GM12878 (cell line): ENCODE data around the gene OR8D1. TPM values are rescaled to one million over a fixed set of nuclear protein-coding genes. Genes with fewer than 3 reads are reported as not detected.

ENCODE experiments used
- ATAC-seq: fragments of 200-7000 bp; cut with Tn5 transposase; 3 replicates; pipeline ENCODE4 v1.9.1; 2020; ENCODE audit warnings: mild to moderate bottlenecking, moderate library complexity
- BruUV-seq: library from RNA; stranded (reverse); fragments of 400-500 nt; replicated peaks from 2 replicates; lab custom pipeline; 2021; lab: Mats Ljungman, UMichigan
- CTCF ChIA-PET: fragments of 300-600 bp; sonication (Branson Sonifier 250); formaldehyde crosslinking; extraction: SDS; loops from one replicate; lab custom pipeline; 2021; ENCODE audit warnings: inconsistent platforms; lab: Yijun Ruan, JAX
- POLR2A ChIA-PET: fragments of 350-600 bp; formaldehyde crosslinking; extraction: SDS; loops from one replicate; lab custom pipeline; 2021; ENCODE audit warnings: inconsistent platforms; lab: Charles Lee
- RAD21 ChIA-PET: fragments of 300-600 bp; sonication (Branson Sonifier 250); formaldehyde crosslinking; loops from one replicate; lab custom pipeline; 2023; ENCODE audit warnings: antibody characterized with exemption; ENCODE audit not compliant: unreplicated experiment; lab: Charles Lee
- SMC1A ChIA-PET: fragments of 300-600 bp; sonication (Branson Sonifier 250); formaldehyde crosslinking; loops from one replicate; lab custom pipeline; 2023; ENCODE audit not compliant: unreplicated experiment, uncharacterized antibody; lab: Charles Lee
- DNase-seq: peaks from one replicate; pipeline ENCODE4 v3.0.0-alpha.2; 2011; ENCODE audit warnings: low read depth, low spot score
- FAIRE-seq: peaks from 3 replicates; lab custom pipeline; 2011; peaks lifted over from hg19 to GRCh38; lab: Jason Lieb, UNC
- H2AFZ ChIP-seq: 2 replicates; pipeline ENCODE4 v1.6.0; 2011; ENCODE audit warnings: low read depth, low read length, control low read depth; ENCODE audit not compliant: control insufficient read depth
- H3K27ac ChIP-seq: 2 replicates; pipeline ENCODE4 v1.5.1; 2011; ENCODE audit warnings: control low read depth; ENCODE audit not compliant: control insufficient read depth, insufficient read depth
- H3K27me3 ChIP-seq, 2 experiments: replicated peaks in 1 of 2; 2 replicates each; pipeline versions ENCODE4 v1.6.0 to v1.6.1; 2011; ENCODE audit warnings: low read length in 1 of 2; ENCODE audit not compliant: control insufficient read depth in 2 of 2, insufficient read depth in 2 of 2
- H3K36me3 ChIP-seq, 2 experiments: 2 replicates each; pipeline ENCODE4 v1.5.1; 2011; ENCODE audit warnings: low read length in 1 of 2; ENCODE audit not compliant: control insufficient read depth in 2 of 2, insufficient read depth in 2 of 2
- H3K4me1 ChIP-seq: 2 replicates; pipeline ENCODE4 v1.6.1; 2011; ENCODE audit warnings: mild to moderate bottlenecking, low read length, moderate library complexity, mixed read lengths; ENCODE audit not compliant: control insufficient read depth, insufficient read depth
- H3K4me2 ChIP-seq: 2 replicates; pipeline ENCODE4 v1.6.0; 2011; ENCODE audit warnings: control low read depth; ENCODE audit not compliant: control insufficient read depth, insufficient read depth
- H3K4me3 ChIP-seq: fragments of 200-600 bp; sonication (generic); 2 replicates; pipeline ENCODE4 v1.5.1; 2016
- H3K79me2 ChIP-seq: 2 replicates; pipeline ENCODE4 v1.6.0; 2011; ENCODE audit warnings: low read length; ENCODE audit not compliant: control insufficient read depth, insufficient read depth
- H3K9ac ChIP-seq: 2 replicates; pipeline ENCODE4 v1.8.0; 2011; ENCODE audit warnings: low read length, control low read depth, mixed read lengths; ENCODE audit not compliant: control insufficient read depth, insufficient read depth
- H3K9me3 ChIP-seq: replicated peaks from 3 replicates; pipeline ENCODE4 v1.5.1; 2011; ENCODE audit warnings: mild to moderate bottlenecking, low read length; ENCODE audit not compliant: control insufficient read depth, insufficient read depth
- H4K20me1 ChIP-seq: 2 replicates; pipeline ENCODE4 v1.6.0; 2011; ENCODE audit not compliant: control insufficient read depth, insufficient read depth
- BMI1 ChIP-seq: fragments of 450-650 bp; IDR thresholded peaks from 2 replicates; pipeline ENCODE4 v1.6.1; 2016; ENCODE audit warnings: mild to moderate bottlenecking, moderate library complexity, borderline replicate concordance
- CBFB ChIP-seq: IDR thresholded peaks from 2 replicates; pipeline ENCODE4 v1.6.1; 2016; ENCODE audit warnings: antibody characterized with exemption, low read depth
- CHD4 ChIP-seq: fragments of 200-600 bp; sonication (generic); IDR thresholded peaks from 2 replicates; pipeline ENCODE4 v1.6.1; 2016; ENCODE audit warnings: mild to moderate bottlenecking
- FOS ChIP-seq: IDR thresholded peaks from 3 replicates; pipeline ENCODE4 v1.6.1; 2011; ENCODE audit warnings: borderline replicate concordance; ENCODE audit not compliant: insufficient read length; ENCODE audit errors: extremely low read depth
- FOXM1 ChIP-seq: IDR thresholded peaks from 2 replicates; pipeline ENCODE4 v1.6.1; 2012; ENCODE audit warnings: low read depth, mild to moderate bottlenecking, inconsistent platforms, low read length, moderate library complexity
- HDGF ChIP-seq: fragments of 450-650 bp; IDR thresholded peaks from 2 replicates; pipeline ENCODE4 v1.6.1; 2016; ENCODE audit warnings: antibody characterized with exemption
- IKZF1 ChIP-seq: fragments of 450-650 bp; conservative IDR thresholded peaks from 2 replicates; pipeline ENCODE4 v1.6.1; 2017; ENCODE audit warnings: antibody characterized with exemption, mild to moderate bottlenecking
- IRF4 ChIP-seq: IDR thresholded peaks from 2 replicates; pipeline ENCODE4 v1.6.1; 2011; ENCODE audit warnings: low read depth, low read length
- LARP7 ChIP-seq: fragments of 450-650 bp; IDR thresholded peaks from 2 replicates; pipeline ENCODE4 v1.6.1; 2017; ENCODE audit warnings: mild to moderate bottlenecking
- MTA3 ChIP-seq: IDR thresholded peaks from 2 replicates; pipeline ENCODE4 v1.6.1; 2012; ENCODE audit warnings: low read length, inconsistent platforms, borderline replicate concordance
- MXI1 ChIP-seq: fragments of 150-350 bp; IDR thresholded peaks from 2 replicates; pipeline ENCODE4 v1.6.1; 2011; ENCODE audit warnings: low read depth, mild to moderate bottlenecking, inconsistent platforms, low read length, improper control_type of control experiment
- MYB ChIP-seq: fragments of 150-350 bp; IDR thresholded peaks from 2 replicates; pipeline ENCODE4 v1.6.1; 2014; ENCODE audit warnings: mild to moderate bottlenecking, low read depth, low read length, borderline replicate concordance
- SIN3A ChIP-seq: IDR thresholded peaks from 2 replicates; pipeline ENCODE4 v1.6.1; 2012; ENCODE audit warnings: low read depth, low read length, improper control_type of control experiment
- SREBF2 ChIP-seq: IDR thresholded peaks from 2 replicates; pipeline ENCODE4 v1.6.1; 2012; ENCODE audit warnings: mild to moderate bottlenecking, low read length
- TCF3 ChIP-seq: IDR thresholded peaks from 2 replicates; pipeline ENCODE4 v1.6.1; 2012; ENCODE audit warnings: low read depth, mild to moderate bottlenecking, low read length, borderline replicate concordance; ENCODE audit not compliant: insufficient read depth
- WGBS: methylation state at CpG from one replicate; pipeline ENCODE4 v1.1.6; 2016; ENCODE audit warnings: low lambda C conversion rate; ENCODE audit not compliant: insufficient replicate concordance, insufficient coverage; ENCODE audit errors: missing lambda C conversion rate; 5-methylcytosine and 5-hydroxymethylcytosine counted together
- in situ Hi-C: fragments of 300-500 bp; cut with MboI; formaldehyde crosslinking; loops from 9 replicates; pipeline ENCODE4 v1.14.3; 2018; ENCODE audit warnings: mixed read lengths
- intact Hi-C: fragments of 100-400 bp; cut with micrococcal nuclease; formaldehyde crosslinking; loops from one replicate; pipeline ENCODE4 v1.14.2; 2022; ENCODE audit not compliant: unreplicated experiment
- polyA plus RNA-seq, 11 experiments: library from polyadenylated mRNA; depleted of rRNA in 4 of 11; unstranded in 6 of 11; stranded (reverse) in 5 of 11; fragments of >200 nt; fragmentation: Nextera tagmentation in 4 of 11; fragmentation: Illumina TruSeq in 1 of 11; extraction: Ambion mirVana in 4 of 11; extraction: Trizol in 1 of 11; gene quantifications; 1 replicate in 1 of 11; 2 replicates in 10 of 11; pipeline versions ENCODE4 v1.2.1 to v1.2.3, GENCODE V29; 2011 to 2016; ENCODE audit warnings: inconsistent platforms in 2 of 11, missing spikeins in 2 of 11, low read depth in 1 of 11
- total RNA-seq, 4 experiments: library from RNA; depleted of rRNA in 3 of 4; stranded (reverse); fragments of >200 nt in 3 of 4; fragmentation: Illumina TruSeq in 1 of 4; extraction: Trizol in 1 of 4; gene quantifications; 2 replicates each; pipeline versions ENCODE4 v1.2.1 to v1.2.3, GENCODE V29; 2013 to 2021
- TF ChIP-seq, protein P1 (sequence below): fragments of 150-350 bp; IDR thresholded peaks from 2 replicates; pipeline ENCODE4 v1.6.1; 2014; ENCODE audit warnings: mild to moderate bottlenecking, low read depth, low read length
- TF ChIP-seq, protein P2 (sequence below): fragments of 450-650 bp; IDR thresholded peaks from 2 replicates; pipeline ENCODE4 v1.6.1; 2017; ENCODE audit warnings: borderline replicate concordance

OR8D1 gene
- total and polyA plus RNA-seq, 10 of the 15 experiments (the other 5 are each of a cell fraction or from before 2014, with no cell fraction given) = not detected

DNA sequence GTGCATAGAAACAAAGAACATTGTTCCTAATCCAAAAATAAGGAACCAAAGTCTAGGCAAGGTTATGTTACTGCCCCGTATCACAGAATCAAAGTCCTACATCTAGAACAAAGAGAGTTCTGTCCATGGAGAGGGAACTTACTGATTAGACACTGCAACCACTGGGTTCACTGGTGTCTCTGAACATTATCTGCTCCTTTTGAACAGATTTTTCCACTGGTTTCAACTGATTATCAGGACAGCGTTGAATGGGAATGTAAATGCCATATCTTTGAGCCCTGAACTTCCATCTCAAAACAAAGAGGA lies 26.3 kb upstream of the OR8D1 start:
- 31% methylated on average over 2 of the region's 2 CpGs for WGBS
- DNase-seq = no peak
- intact Hi-C loops = no loop called here
- CTCF ChIA-PET = no interaction called here
- POLR2A ChIA-PET = no interaction called here
- no TSS peak for BruUV-seq
- no peak for ATAC-seq
- RAD21 ChIA-PET = no interaction called here
- Histone ChIP-seq H2AFZ (no peak overlapping the region), H3K9ac (no peak overlapping the region), H4K20me1 (no peaks in the 10 kb centered on the region), H3K36me3 (no peaks in the 10 kb centered on the region), H3K4me3 (no peak overlapping the region), H3K9me3 (no peaks in the 10 kb centered on the region), H3K4me1 (no peaks in the 10 kb centered on the region), H3K79me2 (no peaks in the 10 kb centered on the region), H3K27me3 (no peaks in the 10 kb centered on the region), H3K4me2 (no peak overlapping the region), H3K27ac (no peak overlapping the region)
- in situ Hi-C loops = no loop called here
- no peak for FAIRE-seq
- SMC1A ChIA-PET = no interaction called here
- TF ChIP-seq IKZF1 = no peak
- no peak for TF ChIP-seq FOS
- TF ChIP-seq MXI1 = no peak
- no peak for TF ChIP-seq MTA3
- no peak for TF ChIP-seq MYB
- TF ChIP-seq SREBF2 = no peak

DNA sequence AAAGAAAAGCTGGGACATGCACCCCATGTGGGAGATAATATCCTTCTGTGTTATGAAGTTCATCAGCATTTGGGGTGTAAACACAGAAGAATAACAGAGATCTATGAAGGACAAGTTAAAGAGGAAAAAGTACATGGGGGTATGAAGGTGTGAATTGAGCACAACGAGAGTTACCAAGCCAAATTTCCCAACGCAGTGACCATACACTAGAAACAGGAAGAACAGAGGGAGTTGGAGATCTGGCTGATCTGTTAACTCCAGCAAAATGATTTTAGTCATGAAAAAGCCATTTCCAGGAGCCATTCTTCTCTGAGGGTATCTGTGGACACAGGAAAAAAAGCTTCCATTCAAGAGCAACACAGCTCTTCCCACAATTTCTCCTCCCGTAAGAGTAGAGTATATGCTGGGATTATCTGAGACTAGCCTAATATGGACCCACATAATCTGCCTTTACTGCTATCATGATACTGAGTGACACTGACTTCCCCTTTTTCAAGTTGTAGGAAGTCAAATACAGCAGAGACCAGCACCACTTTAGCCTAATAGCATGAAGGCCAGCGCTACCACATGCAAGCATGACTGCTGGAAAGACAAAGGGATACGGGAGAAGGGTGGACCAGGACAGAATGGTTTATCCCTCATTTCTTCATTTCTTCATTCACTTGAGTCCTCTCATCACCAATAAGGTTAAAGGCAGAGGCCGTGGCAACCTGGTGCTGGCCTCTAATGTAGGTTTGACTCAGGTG lies 25.8 kb upstream of the OR8D1 start:
- no peak overlapping the region for H2AFZ ChIP-seq
- no peak overlapping the region for H3K27ac ChIP-seq
- BruUV-seq = no TSS peak
- POLR2A ChIA-PET = no interaction called here
- CTCF ChIA-PET = interaction anchor here (0.6 kb wide), 2 partner anchors 370 to 858 kb away, joined by 3 read pairs; no protein-coding TSS in a partner anchor
- H3K4me1 ChIP-seq = no peaks in the 10 kb centered on the region
- no peak for DNase-seq
- SMC1A ChIA-PET = no interaction called here
- RAD21 ChIA-PET = no interaction called here
- in situ Hi-C loops (no loop called here), intact Hi-C loops (no loop called here)
- H3K36me3 ChIP-seq = no peaks in the 10 kb centered on the region
- H3K9ac ChIP-seq = no peak overlapping the region
- FAIRE-seq = no peak
- no peaks in the 10 kb centered on the region for H4K20me1 ChIP-seq
- 38% methylated on average over 6 of the region's 6 CpGs for WGBS
- H3K27me3 ChIP-seq = no peaks in the 10 kb centered on the region
- H3K4me2 ChIP-seq = no peak overlapping the region
- no peak overlapping the region for H3K4me3 ChIP-seq
- H3K79me2 ChIP-seq = no peaks in the 10 kb centered on the region
- H3K9me3 ChIP-seq = no peaks in the 10 kb centered on the region
- no peak for ATAC-seq
- TF ChIP-seq, protein P1, sequence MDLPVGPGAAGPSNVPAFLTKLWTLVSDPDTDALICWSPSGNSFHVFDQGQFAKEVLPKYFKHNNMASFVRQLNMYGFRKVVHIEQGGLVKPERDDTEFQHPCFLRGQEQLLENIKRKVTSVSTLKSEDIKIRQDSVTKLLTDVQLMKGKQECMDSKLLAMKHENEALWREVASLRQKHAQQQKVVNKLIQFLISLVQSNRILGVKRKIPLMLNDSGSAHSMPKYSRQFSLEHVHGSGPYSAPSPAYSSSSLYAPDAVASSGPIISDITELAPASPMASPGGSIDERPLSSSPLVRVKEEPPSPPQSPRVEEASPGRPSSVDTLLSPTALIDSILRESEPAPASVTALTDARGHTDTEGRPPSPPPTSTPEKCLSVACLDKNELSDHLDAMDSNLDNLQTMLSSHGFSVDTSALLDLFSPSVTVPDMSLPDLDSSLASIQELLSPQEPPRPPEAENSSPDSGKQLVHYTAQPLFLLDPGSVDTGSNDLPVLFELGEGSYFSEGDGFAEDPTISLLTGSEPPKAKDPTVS = no peak
- TF ChIP-seq SIN3A (no peak), MXI1 (no peak), CBFB (no peak), HDGF (no peak), FOS (no peak), TCF3 (no peak), CHD4 (no peak), LARP7 (no peak), FOXM1 (no peak), SREBF2 (no peak), BMI1 (no peak), IRF4 (no peak)
- TF ChIP-seq, protein P2, sequence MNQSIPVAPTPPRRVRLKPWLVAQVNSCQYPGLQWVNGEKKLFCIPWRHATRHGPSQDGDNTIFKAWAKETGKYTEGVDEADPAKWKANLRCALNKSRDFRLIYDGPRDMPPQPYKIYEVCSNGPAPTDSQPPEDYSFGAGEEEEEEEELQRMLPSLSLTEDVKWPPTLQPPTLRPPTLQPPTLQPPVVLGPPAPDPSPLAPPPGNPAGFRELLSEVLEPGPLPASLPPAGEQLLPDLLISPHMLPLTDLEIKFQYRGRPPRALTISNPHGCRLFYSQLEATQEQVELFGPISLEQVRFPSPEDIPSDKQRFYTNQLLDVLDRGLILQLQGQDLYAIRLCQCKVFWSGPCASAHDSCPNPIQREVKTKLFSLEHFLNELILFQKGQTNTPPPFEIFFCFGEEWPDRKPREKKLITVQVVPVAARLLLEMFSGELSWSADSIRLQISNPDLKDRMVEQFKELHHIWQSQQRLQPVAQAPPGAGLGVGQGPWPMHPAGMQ = no peak
